ENCODE data around the gene RNPEPL1.

The RNPEPL1 gene

GRCh38 chr2:240622531-240623235 is 54.4 kb downstream of the RNPEPL1 start:
- no peak for DNase-seq (ENCODE audit: low read depth in 2 of 3, low spot score in 2 of 3)

DNA sequence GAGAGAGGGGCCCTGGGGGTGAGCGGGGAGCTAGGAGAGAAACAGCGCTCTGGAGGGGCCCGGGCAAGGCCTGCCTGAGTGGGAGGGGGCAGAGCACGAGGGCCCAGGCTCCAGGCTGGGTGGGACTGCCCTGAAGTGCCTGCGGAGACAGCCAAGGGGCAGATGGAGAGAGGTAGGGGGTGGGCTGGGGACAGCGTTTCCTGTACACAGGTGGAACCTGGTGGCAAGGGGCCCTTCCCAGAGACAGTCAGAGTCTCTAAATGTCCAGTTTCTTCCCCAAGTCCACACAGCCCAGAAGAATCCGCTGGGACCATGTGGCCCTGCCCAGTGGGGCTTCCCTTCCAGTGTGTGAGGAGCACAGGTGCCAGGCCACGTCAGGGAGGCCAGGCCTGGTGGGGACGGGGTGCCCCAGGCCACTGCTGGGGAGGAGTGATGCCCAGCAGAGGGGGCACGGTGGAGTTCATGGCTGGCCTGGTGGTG is 55.3 kb downstream of the RNPEPL1 start:
- no peak for DNase-seq (ENCODE audit: low read depth in 2 of 3, low spot score in 2 of 3)

GRCh38 chr2:240624011-240624949 is 56.0 kb downstream of the RNPEPL1 start:
- DNase-seq (ENCODE audit: low read depth in 2 of 3, low spot score in 2 of 3) = no peak

DNA sequence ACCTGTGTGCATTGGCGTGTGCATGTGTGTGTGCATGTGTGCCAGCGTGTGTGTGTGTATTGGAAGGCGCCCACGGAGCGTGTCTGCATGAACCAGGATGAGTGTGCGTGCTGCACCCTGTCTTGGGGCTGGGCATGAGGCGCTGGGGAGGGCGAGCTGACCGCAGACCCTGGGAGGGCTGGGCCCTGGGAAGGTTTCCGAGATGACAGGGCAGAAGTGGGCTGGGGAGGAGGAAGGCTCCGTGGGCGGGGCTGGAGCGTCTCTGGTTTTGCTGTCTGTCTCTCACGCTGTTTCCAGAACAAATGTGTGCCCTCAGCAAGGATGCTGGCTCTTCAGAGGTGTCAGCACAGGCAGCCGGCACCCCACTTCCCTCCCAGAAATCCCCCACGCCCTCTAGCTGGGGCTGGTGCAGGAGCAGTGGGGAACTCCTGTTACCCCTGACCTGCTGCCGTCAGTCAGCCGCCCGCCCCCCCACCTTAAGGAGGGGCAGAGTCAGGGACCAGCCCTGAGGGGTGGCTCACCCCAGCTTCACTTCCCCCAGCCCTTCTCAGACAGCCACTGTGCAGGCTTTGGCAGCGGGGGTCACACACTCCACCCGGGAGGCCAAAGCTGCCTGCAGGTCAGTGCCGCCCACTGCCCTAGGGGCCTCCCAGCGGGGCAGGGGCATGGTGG is 56.8 kb downstream of the RNPEPL1 start, which contains the start of gene GPR35:
GPR35 (plus strand) TSS at position 531 of the 672 bp plus-strand sequence. CDS start 4,473 bp downstream, outside the sequence.
- DNase-seq (ENCODE audit: low read depth in 2 of 3, low spot score in 2 of 3) = peak; percentile 62 to 74 (median 73)

DNA sequence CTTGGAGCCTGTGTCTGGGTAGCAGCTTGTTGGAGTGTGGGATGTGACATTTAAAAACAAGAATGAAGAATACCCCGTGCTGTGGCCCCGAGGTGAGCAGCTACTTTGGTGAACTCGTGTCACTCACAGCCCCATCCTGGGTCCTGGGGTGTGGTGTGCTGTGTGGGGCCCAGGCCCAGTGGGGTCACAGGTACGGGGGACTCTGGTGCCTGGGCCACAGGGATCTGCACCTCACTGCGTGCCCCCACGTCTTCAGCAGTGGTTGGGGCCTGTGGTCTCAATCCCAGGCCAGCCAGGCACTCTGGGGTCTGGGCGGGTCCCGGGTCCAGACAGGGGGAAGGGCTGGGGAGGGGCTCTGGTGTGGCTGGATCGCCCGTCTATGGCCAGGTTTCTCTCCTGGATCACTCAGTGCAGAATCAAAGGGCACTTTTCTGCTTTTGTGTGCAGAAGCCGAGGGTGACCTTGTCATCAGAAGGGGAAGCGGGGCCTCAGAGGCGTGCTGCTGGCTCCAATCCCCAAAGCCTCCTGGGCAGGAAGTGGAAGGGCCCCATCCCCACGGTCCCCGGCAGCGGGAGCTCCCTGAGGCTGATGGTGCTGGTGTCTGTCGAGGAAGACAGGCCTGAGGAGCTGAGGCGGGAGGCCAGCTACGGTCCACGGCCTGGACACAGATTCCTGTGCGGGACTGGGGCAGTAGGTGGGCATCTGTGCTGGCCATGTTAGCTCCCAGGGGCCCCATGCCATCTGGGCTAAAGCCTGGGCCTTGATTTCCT is 58.4 kb downstream of the RNPEPL1 start:
- DNase-seq (ENCODE audit: low read depth in 2 of 3, low spot score in 2 of 3) = no peak

- DNase-seq (ENCODE audit: low read depth in 2 of 3, low spot score in 2 of 3) = no peak
Measured at GRCh38 chr2:240627736-240628506, 59.6 kb downstream of the RNPEPL1 start.

DNA sequence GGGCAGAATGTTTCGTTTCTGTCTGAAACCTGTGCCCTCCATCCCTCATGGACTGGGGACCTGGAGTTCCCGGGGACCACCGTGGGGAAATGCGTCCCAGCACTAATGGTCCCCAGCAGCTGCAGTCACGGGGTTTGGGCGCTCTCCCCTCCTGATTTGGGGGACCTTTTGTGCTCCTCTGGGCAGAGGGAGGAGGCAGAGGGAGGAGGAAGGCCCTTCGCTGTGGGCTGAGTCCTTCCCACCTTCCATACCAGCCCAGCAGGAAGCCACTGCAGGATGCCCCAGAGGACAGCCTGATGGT is 60.2 kb downstream of the RNPEPL1 start:
- no peak for DNase-seq (ENCODE audit: low read depth in 2 of 3, low spot score in 2 of 3)

DNA sequence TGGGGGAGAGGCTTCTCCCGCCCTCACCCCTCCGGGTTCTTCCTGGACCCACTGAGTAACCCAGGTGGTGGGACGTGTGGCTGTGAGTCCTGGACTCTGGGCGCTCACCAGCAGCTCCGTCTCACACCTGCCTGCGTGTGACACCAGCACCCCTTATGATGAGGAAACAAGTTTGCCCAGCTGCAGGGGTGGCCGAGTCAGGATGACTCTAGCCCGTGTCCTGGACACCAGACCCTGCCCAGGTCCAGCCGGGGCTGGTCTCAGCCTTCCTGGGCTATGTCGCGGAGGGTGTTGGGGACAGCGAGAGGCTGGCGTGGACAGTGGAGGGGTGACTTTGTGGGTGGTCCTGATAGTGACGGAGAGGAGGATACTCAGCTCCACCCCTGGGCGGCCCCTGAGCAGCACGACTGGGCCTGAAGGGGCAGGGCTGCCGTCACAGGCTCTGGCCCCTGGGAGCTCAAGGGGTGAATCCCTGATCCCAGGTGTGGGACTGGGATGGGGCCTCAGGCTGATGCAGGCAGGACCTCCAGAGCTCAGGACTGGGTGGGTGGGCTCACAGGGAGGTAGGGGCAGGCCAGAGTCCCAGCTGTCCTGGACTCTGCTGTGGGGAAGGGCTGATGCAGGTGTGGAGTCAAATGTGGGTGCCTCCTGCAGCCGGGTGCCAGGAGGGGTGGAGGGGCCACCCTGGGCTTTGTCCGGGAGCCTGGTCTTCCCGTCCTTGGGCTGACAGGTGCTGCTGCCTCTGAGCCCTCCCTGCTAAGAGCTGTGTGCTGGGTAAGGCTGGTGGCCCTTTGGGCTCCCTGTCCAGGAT is 60.7 kb downstream of the RNPEPL1 start:
- DNase-seq (ENCODE audit: low read depth in 2 of 3, low spot score in 2 of 3) = no peak

GRCh38 chr2:240629619-240629967 is 61.3 kb downstream of the RNPEPL1 start:
- DNase-seq (ENCODE audit: low read depth in 2 of 3, low spot score in 2 of 3) = no peak

DNA sequence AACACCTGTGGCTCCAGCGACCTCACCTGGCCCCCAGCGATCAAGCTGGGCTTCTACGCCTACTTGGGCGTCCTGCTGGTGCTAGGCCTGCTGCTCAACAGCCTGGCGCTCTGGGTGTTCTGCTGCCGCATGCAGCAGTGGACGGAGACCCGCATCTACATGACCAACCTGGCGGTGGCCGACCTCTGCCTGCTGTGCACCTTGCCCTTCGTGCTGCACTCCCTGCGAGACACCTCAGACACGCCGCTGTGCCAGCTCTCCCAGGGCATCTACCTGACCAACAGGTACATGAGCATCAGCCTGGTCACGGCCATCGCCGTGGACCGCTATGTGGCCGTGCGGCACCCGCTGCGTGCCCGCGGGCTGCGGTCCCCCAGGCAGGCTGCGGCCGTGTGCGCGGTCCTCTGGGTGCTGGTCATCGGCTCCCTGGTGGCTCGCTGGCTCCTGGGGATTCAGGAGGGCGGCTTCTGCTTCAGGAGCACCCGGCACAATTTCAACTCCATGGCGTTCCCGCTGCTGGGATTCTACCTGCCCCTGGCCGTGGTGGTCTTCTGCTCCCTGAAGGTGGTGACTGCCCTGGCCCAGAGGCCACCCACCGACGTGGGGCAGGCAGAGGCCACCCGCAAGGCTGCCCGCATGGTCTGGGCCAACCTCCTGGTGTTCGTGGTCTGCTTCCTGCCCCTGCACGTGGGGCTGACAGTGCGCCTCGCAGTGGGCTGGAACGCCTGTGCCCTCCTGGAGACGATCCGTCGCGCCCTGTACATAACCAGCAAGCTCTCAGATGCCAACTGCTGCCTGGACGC is 61.9 kb downstream of the RNPEPL1 start:
- DNase-seq (ENCODE audit: low read depth in 2 of 3, low spot score in 2 of 3) = no peak
